Inflammatory macrophage (primary cell): ENCODE measurements around the gene ZNF853.
"Not testable (repeated sequence)": the region's sequence is repeated elsewhere in the genome, so short reads cannot be mapped to it uniquely, and the experiment has no call there.

Experiments used
- DNase-seq, 2 donors: peaks; one replicate each; pipeline ENCODE4 v3.0.0-alpha.2; 2020 to 2022
- total RNA-seq, 18 experiments: gene quantifications; one replicate each; lab custom pipeline; 2026; ENCODE audit warnings: mixed read lengths in 6 of 18, inconsistent platforms in 2 of 18; lab: John Stamatoyannopoulos, UW

Gene ZNF853
- total RNA-seq: 0 to 0.22 (median 0.05) reads per million in 18 experiments

GRCh38 chr7:6614953-6615722 is at the start of gene ZNF853:
Gene ZNF853, plus strand, starts transcription at chr7:6615610. Its CDS starts 565 bp downstream, at chr7:6616175.
- no peak for DNase-seq

- no peak for DNase-seq
Measured at GRCh38 chr7:6565655-6566054, 49.8 kb upstream of the ZNF853 start.

GRCh38 chr7:6567886-6568285 is 47.5 kb upstream of the ZNF853 start:
- DNase-seq: peak; percentile 65 to 70

GRCh38 chr7:6571160-6571779 is 44.1 kb upstream of the ZNF853 start:
- DNase-seq: peak; percentile 72 to 92

- no peak for DNase-seq
Measured at GRCh38 chr7:6575281-6576023, 40.0 kb upstream of the ZNF853 start.

- DNase-seq: no peak
Measured at GRCh38 chr7:6576024-6576866, 39.2 kb upstream of the ZNF853 start.

GRCh38 chr7:6576867-6577368 is 38.5 kb upstream of the ZNF853 start:
- not testable (repeated sequence) for DNase-seq

- peak; percentile 93 to 97 for DNase-seq
Measured at GRCh38 chr7:6577369-6578113, 37.9 kb upstream of the ZNF853 start, which contains the start of gene ZDHHC4. Gene ZDHHC4, plus strand, starts transcription at chr7:6577454. Its CDS starts 3,108 bp downstream, at chr7:6580562.

- DNase-seq: no peak
Measured at GRCh38 chr7:6578114-6579084, 37.0 kb upstream of the ZNF853 start.

- peak; percentile 82 for DNase-seq
Measured at GRCh38 chr7:6579446-6579845, 36.0 kb upstream of the ZNF853 start.

GRCh38 chr7:6585746-6586432 is 29.5 kb upstream of the ZNF853 start:
- DNase-seq: not testable (repeated sequence)

- no peak for DNase-seq
Measured at GRCh38 chr7:6588566-6588965, 26.8 kb upstream of the ZNF853 start.

- no peak for DNase-seq
Measured at GRCh38 chr7:6589151-6589828, 26.1 kb upstream of the ZNF853 start.

GRCh38 chr7:6589829-6590644 is 25.4 kb upstream of the ZNF853 start, which contains the start of gene INTS15:
Gene INTS15, plus strand, starts transcription at chr7:6590021. Its CDS starts 263 bp downstream, at chr7:6590284.
- peak; percentile 77 to 87 for DNase-seq

GRCh38 chr7:6590645-6591110 is 24.7 kb upstream of the ZNF853 start:
- DNase-seq: no peak

- no peak for DNase-seq
Measured at GRCh38 chr7:6600093-6600492, 15.3 kb upstream of the ZNF853 start.

- no peak for DNase-seq
Measured at GRCh38 chr7:6604458-6604857, 11.0 kb upstream of the ZNF853 start.
